Activated T-cell treated with anti-CD3 and anti-CD28 coated beads for 1 hour (primary cell): ENCODE measurements around the gene NUP88.
A peak's percentile ranks its signal among the peaks of the same experiment; 100 is the strongest.
"Not testable (repeated sequence)": the region's sequence is repeated elsewhere in the genome, so short reads cannot be mapped to it uniquely, and the experiment has no call there.

Source experiments
- DNase-seq: peaks from one replicate; pipeline ENCODE4 v3.0.0-alpha.2; 2020; ENCODE audit warnings: low read depth

Gene NUP88

GRCh38 chr17:5419356-5419958 lies at the start of gene NUP88:
Gene NUP88, minus strand, starts transcription at chr17:5419662. Its CDS starts 12 bp downstream, at chr17:5419650.
- DNase-seq = peak; percentile 90

- DNase-seq = no peak
These were observed 48.6 kb upstream of the NUP88 start for GRCh38 chr17:5468075-5468473.

- DNase-seq = no peak
These were observed 48.0 kb upstream of the NUP88 start for GRCh38 chr17:5467416-5467815.

GRCh38 chr17:5466295-5466694 lies 46.8 kb upstream of the NUP88 start:
- DNase-seq = no peak

GRCh38 chr17:5464717-5465507 lies 45.5 kb upstream of the NUP88 start:
- DNase-seq = no peak

- DNase-seq = no peak
These were observed 27.3 kb upstream of the NUP88 start for GRCh38 chr17:5446786-5447185.

GRCh38 chr17:5444209-5444608 lies 24.7 kb upstream of the NUP88 start:
- no peak for DNase-seq

- no peak for DNase-seq
These were observed 24.3 kb upstream of the NUP88 start for GRCh38 chr17:5443728-5444127.

GRCh38 chr17:5439446-5439764 lies 19.9 kb upstream of the NUP88 start:
- no peak for DNase-seq

- peak; percentile 88 for DNase-seq
These were observed 19.4 kb upstream of the NUP88 start, which contains the start of gene C1QBP for GRCh38 chr17:5438716-5439445. Gene C1QBP, minus strand, starts transcription at chr17:5439155. Its CDS starts 82 bp downstream, at chr17:5439073.

- no peak for DNase-seq
These were observed 18.4 kb upstream of the NUP88 start for GRCh38 chr17:5437721-5438317.

GRCh38 chr17:5435781-5436315 lies 16.4 kb upstream of the NUP88 start:
- DNase-seq = not testable (repeated sequence)

- DNase-seq = no peak
These were observed 15.5 kb upstream of the NUP88 start for GRCh38 chr17:5434984-5435383.

GRCh38 chr17:5431949-5432556 lies 12.6 kb upstream of the NUP88 start:
- DNase-seq = no peak

- not testable (repeated sequence) for DNase-seq
These were observed 11.8 kb upstream of the NUP88 start for GRCh38 chr17:5431234-5431633.

- DNase-seq = no peak
These were observed 11.0 kb upstream of the NUP88 start for GRCh38 chr17:5430413-5430999.

- DNase-seq = no peak
These were observed 9.9 kb upstream of the NUP88 start for GRCh38 chr17:5429191-5429887.

- no peak for DNase-seq
These were observed 6.4 kb upstream of the NUP88 start for GRCh38 chr17:5425826-5426225.

- DNase-seq = no peak
These were observed 5.4 kb upstream of the NUP88 start for GRCh38 chr17:5424909-5425308.

- no peak for DNase-seq
These were observed 3.0 kb upstream of the NUP88 start for GRCh38 chr17:5422505-5422904.
